ENCODE results near the gene DUSP16. TPM values are rescaled to one million over a fixed set of nuclear protein-coding genes. Genes with fewer than 3 reads are reported as not detected.
A peak's percentile ranks its signal among the peaks of the same experiment; 100 is the strongest.
"Not testable (repeated sequence)": the region's sequence is repeated elsewhere in the genome, so short reads cannot be mapped to it uniquely, and the experiment has no call there.

DUSP16 gene
- total and polyA plus RNA-seq, 5 donors from 2014 or later, result 29.4 to 108 (median 30.3) TPM

- peaks cover 4% of the 10 kb centered on the region for H3K27me3 Mint-ChIP-seq
- Histone ChIP-seq H3K36me3 (ENCODE audit: control insufficient read depth, insufficient read depth, low read length) (no peaks in the 10 kb centered on the region), H3K27me3 (ENCODE audit: control insufficient read depth, insufficient read depth, low read length) (no peaks in the 10 kb centered on the region), H3K4me3 (ENCODE audit: low read depth, low read length) (no peak overlapping the region), H3K27ac (ENCODE audit: insufficient read depth, low read length, poor library complexity, severe bottlenecking) (no peak overlapping the region), H3K4me1 (ENCODE audit: control insufficient read depth, insufficient read depth, low read length, poor library complexity, severe bottlenecking) (no peaks in the 10 kb centered on the region), H3K9me3 (ENCODE audit: control insufficient read depth in 2 of 2, low read length in 2 of 2) (no peaks in the 10 kb centered on the region)
- H3K4me3 Mint-ChIP-seq, result no peak overlapping the region
- no peak overlapping the region for H3K27ac Mint-ChIP-seq
- H3K4me1 Mint-ChIP-seq, result peaks cover 0 to 4% (median 0%) of the 10 kb centered on the region in 4 donors
- no peak for ATAC-seq (ENCODE audit: low read depth in 2 of 2)
- DNase-seq, result no peak
- H3K36me3 Mint-ChIP-seq, result no peaks in the 10 kb centered on the region
- peaks cover 0 to 2% (median 0%) of the 10 kb centered on the region in 7 donors for H3K9me3 Mint-ChIP-seq
Measured at GRCh38 chr12:12592930-12593329, 30.3 kb upstream of the DUSP16 start.

GRCh38 chr12:12590961-12591360, 28.3 kb upstream of the DUSP16 start:
- Mint-ChIP-seq H3K36me3 (no peaks in the 10 kb centered on the region), H3K4me1 (peaks cover 0 to 4% (median 0%) of the 10 kb centered on the region in 4 donors), H3K4me3 (no peak overlapping the region), H3K9me3 (peaks cover 0 to 2% (median 0%) of the 10 kb centered on the region in 7 donors), H3K27me3 (peaks cover 4% of the 10 kb centered on the region), H3K27ac (no peak overlapping the region)
- Histone ChIP-seq H3K9me3 (ENCODE audit: control insufficient read depth in 2 of 2, low read length in 2 of 2) (no peaks in the 10 kb centered on the region), H3K4me3 (ENCODE audit: low read depth, low read length) (no peak overlapping the region), H3K27ac (ENCODE audit: insufficient read depth, low read length, poor library complexity, severe bottlenecking) (no peak overlapping the region), H3K4me1 (ENCODE audit: control insufficient read depth, insufficient read depth, low read length, poor library complexity, severe bottlenecking) (no peaks in the 10 kb centered on the region), H3K27me3 (ENCODE audit: control insufficient read depth, insufficient read depth, low read length) (no peaks in the 10 kb centered on the region), H3K36me3 (ENCODE audit: control insufficient read depth, insufficient read depth, low read length) (no peaks in the 10 kb centered on the region)
- ATAC-seq (ENCODE audit: low read depth in 2 of 2), result no peak
- DNase-seq, result no peak

GRCh38 chr12:12588436-12588835, 25.8 kb upstream of the DUSP16 start:
- not testable (repeated sequence) for H3K4me3 Mint-ChIP-seq; H3K27ac ChIP-seq (ENCODE audit: insufficient read depth, low read length, poor library complexity, severe bottlenecking); DNase-seq; H3K9me3 ChIP-seq (ENCODE audit: control insufficient read depth in 2 of 2, low read length in 2 of 2); H3K36me3 Mint-ChIP-seq; H3K36me3 ChIP-seq (ENCODE audit: control insufficient read depth, insufficient read depth, low read length); H3K4me1 Mint-ChIP-seq; H3K4me1 ChIP-seq (ENCODE audit: control insufficient read depth, insufficient read depth, low read length, poor library complexity, severe bottlenecking); H3K27me3 Mint-ChIP-seq; H3K27me3 ChIP-seq (ENCODE audit: control insufficient read depth, insufficient read depth, low read length); H3K9me3 Mint-ChIP-seq; H3K4me3 ChIP-seq (ENCODE audit: low read depth, low read length); ATAC-seq (ENCODE audit: low read depth in 2 of 2)
- peak overlapping the region in 1 of 3 donors; percentile 49 for H3K27ac Mint-ChIP-seq

DNA sequence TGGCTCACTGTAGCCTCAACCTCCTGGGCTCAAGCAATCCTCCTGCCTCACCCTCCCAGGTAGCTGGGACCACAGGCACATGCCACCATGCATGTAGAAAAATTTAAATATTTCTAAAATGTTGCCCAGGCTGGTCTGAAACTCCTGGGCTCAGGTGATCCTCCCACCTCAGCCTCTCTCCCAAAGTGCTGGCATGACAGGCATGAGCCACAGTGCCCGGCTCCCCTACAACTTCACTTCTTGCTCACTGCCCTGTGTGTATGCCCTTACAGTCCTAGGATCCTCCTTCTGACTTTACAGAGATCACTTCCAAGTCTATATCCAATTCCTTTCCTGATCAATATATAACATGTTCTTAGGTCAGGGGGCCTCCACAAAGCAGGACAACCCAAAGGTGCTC, 25.2 kb upstream of the DUSP16 start:
- H3K4me1 ChIP-seq (ENCODE audit: control insufficient read depth, insufficient read depth, low read length, poor library complexity, severe bottlenecking), result peaks cover 5% of the 10 kb centered on the region
- DNase-seq (no peak), ATAC-seq (ENCODE audit: low read depth in 2 of 2) (no peak)
- peaks cover 0 to 2% (median 0%) of the 10 kb centered on the region in 7 donors for H3K9me3 Mint-ChIP-seq
- no peak overlapping the region for H3K4me3 Mint-ChIP-seq
- H3K27me3 ChIP-seq (ENCODE audit: control insufficient read depth, insufficient read depth, low read length), result no peaks in the 10 kb centered on the region
- peaks cover 4% of the 10 kb centered on the region for H3K27me3 Mint-ChIP-seq
- no peak overlapping the region for H3K4me3 ChIP-seq (ENCODE audit: low read depth, low read length)
- no peaks in the 10 kb centered on the region for H3K36me3 ChIP-seq (ENCODE audit: control insufficient read depth, insufficient read depth, low read length)
- H3K9me3 ChIP-seq (ENCODE audit: control insufficient read depth in 2 of 2, low read length in 2 of 2), result no peaks in the 10 kb centered on the region
- no peaks in the 10 kb centered on the region for H3K36me3 Mint-ChIP-seq
- no peak overlapping the region for H3K27ac ChIP-seq (ENCODE audit: insufficient read depth, low read length, poor library complexity, severe bottlenecking)
- no peak overlapping the region for H3K27ac Mint-ChIP-seq
- peaks cover 7 to 12% (median 8%) of the 10 kb centered on the region in 4 donors for H3K4me1 Mint-ChIP-seq

GRCh38 chr12:12586879-12587675, 24.4 kb upstream of the DUSP16 start:
- Histone ChIP-seq H3K9me3 (ENCODE audit: control insufficient read depth in 2 of 2, low read length in 2 of 2) (no peaks in the 10 kb centered on the region), H3K27me3 (ENCODE audit: control insufficient read depth, insufficient read depth, low read length) (no peaks in the 10 kb centered on the region), H3K4me1 (ENCODE audit: control insufficient read depth, insufficient read depth, low read length, poor library complexity, severe bottlenecking) (peaks cover 13% of the 10 kb centered on the region), H3K27ac (ENCODE audit: insufficient read depth, low read length, poor library complexity, severe bottlenecking) (no peak overlapping the region), H3K36me3 (ENCODE audit: control insufficient read depth, insufficient read depth, low read length) (no peaks in the 10 kb centered on the region), H3K4me3 (ENCODE audit: low read depth, low read length) (no peak overlapping the region)
- peaks cover 4% of the 10 kb centered on the region for H3K27me3 Mint-ChIP-seq
- H3K4me1 Mint-ChIP-seq, result peaks cover 15 to 19% (median 16%) of the 10 kb centered on the region in 4 donors
- no peak overlapping the region for H3K27ac Mint-ChIP-seq
- DNase-seq (no peak), ATAC-seq (ENCODE audit: low read depth in 2 of 2) (no peak)
- H3K36me3 Mint-ChIP-seq, result no peaks in the 10 kb centered on the region
- no peak overlapping the region for H3K4me3 Mint-ChIP-seq
- H3K9me3 Mint-ChIP-seq, result peaks cover 0 to 2% (median 0%) of the 10 kb centered on the region in 7 donors

DNA sequence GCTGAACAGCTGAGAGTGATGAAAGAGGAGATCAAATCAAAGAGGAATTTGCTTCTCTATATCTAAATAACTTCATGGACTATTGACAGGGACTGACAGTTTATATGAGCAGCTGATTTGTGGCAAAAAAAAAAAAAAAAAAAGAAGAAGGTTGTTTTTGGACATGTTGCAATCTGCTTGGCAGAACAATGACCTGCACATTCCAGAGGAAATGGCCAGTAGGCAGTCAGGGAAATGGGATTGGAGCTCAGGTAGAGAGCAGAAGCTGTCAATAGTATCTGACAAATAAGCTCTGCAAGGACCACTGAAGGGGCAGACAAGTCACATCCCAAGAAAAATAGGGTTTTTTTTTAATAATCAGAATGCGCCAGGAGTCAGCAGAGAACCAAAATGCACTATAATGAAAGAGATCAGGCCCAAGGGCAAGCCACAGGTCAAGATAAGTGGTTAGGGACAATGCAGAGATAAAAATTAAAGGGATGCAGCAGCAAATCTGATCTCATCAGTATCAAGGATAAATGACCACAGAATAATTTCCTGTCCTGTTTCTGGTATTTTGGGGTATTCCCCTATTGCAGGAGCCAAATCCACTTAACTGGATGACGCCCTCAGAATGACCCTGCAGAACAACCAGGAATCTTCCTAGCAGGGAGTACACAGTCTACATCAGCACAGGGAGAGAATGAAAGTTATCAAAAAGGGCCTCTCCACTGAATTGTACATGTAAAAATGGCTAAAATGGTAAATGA, 22.6 kb upstream of the DUSP16 start:
- no peaks in the 10 kb centered on the region for H3K27me3 ChIP-seq (ENCODE audit: control insufficient read depth, insufficient read depth, low read length)
- peaks cover 4% of the 10 kb centered on the region for H3K27me3 Mint-ChIP-seq
- H3K36me3 Mint-ChIP-seq, result no peaks in the 10 kb centered on the region
- H3K36me3 ChIP-seq (ENCODE audit: control insufficient read depth, insufficient read depth, low read length), result no peaks in the 10 kb centered on the region
- DNase-seq, result no peak
- no peak overlapping the region for H3K4me3 ChIP-seq (ENCODE audit: low read depth, low read length)
- no peak overlapping the region for H3K27ac Mint-ChIP-seq
- no peaks in the 10 kb centered on the region for H3K9me3 ChIP-seq (ENCODE audit: control insufficient read depth in 2 of 2, low read length in 2 of 2)
- peaks cover 16 to 23% (median 20%) of the 10 kb centered on the region in 4 donors for H3K4me1 Mint-ChIP-seq
- peaks cover 16% of the 10 kb centered on the region for H3K4me1 ChIP-seq (ENCODE audit: control insufficient read depth, insufficient read depth, low read length, poor library complexity, severe bottlenecking)
- no peak overlapping the region for H3K4me3 Mint-ChIP-seq
- H3K9me3 Mint-ChIP-seq, result peaks cover 0 to 2% (median 0%) of the 10 kb centered on the region in 7 donors
- H3K27ac ChIP-seq (ENCODE audit: insufficient read depth, low read length, poor library complexity, severe bottlenecking), result no peak overlapping the region
- no peak for ATAC-seq (ENCODE audit: low read depth in 2 of 2)

DNA sequence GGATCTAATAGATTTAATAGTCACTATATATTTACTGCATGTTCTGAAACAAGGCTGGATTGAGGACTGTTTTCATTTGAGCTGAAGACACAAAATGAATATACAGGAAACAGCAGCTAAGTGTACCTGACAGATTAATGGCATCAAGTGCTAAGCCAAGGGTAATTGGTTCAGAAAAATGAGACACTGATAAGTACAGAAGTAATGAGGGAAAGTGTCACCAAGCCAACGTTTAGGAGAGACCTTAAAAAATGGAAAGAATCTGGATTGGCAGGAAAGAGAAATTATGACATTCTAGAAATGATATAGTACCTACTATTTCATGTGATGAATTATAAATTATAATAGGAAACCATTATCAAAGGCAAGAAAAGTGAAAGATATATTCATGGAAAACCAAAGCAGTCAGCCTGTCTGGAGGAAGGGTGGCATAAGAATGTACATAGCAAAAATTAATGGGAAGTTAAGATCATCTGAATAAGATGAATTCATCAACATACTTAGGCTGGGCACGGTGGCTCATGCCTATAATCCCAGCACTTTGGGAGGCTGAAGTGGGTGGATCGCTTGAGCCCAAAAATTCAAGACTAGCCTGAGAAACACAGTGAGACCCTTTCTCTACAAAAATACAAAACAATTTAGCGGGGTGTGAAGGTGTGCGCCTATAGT, 21.0 kb upstream of the DUSP16 start:
- ATAC-seq (ENCODE audit: low read depth in 2 of 2) (no peak), DNase-seq (peak in 1 of 3 donors; percentile 13)
- Mint-ChIP-seq H3K27ac (peak overlapping the region in 1 of 3 donors; percentile 23), H3K4me3 (no peak overlapping the region), H3K36me3 (no peaks in the 10 kb centered on the region), H3K4me1 (peaks cover 17 to 30% (median 24%) of the 10 kb centered on the region in 4 donors), H3K9me3 (no peaks in the 10 kb centered on the region), H3K27me3 (no peaks in the 10 kb centered on the region)
- Histone ChIP-seq H3K27me3 (ENCODE audit: control insufficient read depth, insufficient read depth, low read length) (no peaks in the 10 kb centered on the region), H3K4me3 (ENCODE audit: low read depth, low read length) (no peak overlapping the region), H3K36me3 (ENCODE audit: control insufficient read depth, insufficient read depth, low read length) (no peaks in the 10 kb centered on the region), H3K9me3 (ENCODE audit: control insufficient read depth in 2 of 2, low read length in 2 of 2) (no peaks in the 10 kb centered on the region), H3K4me1 (ENCODE audit: control insufficient read depth, insufficient read depth, low read length, poor library complexity, severe bottlenecking) (peaks cover 16% of the 10 kb centered on the region), H3K27ac (ENCODE audit: insufficient read depth, low read length, poor library complexity, severe bottlenecking) (no peak overlapping the region)

All from CD4-positive, CD25-positive, alpha-beta regulatory T cell (primary cell).